ENCODE measurements around the gene FCHSD2.

DNA sequence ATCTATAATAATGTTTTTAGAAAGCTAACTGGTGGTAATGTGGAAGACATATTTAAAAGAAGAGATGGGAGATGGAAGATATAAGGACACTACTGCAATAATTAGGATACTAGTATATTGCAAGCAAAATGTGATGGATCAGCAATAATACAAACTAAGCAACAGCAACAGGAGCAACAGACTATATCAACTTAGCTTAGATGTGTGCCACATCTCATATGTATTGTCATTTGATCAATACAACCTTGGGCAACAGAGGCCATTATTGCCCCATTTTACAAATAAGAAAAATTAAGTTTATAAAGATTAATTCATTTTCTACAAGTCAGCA, 4.2 kb downstream of the FCHSD2 start:
- TF ChIP-seq BHLHE40 (IDR thresholded peaks at IDR 0.05; ENCODE audit: borderline replicate concordance): no peak
- TF ChIP-seq SUZ12 (IDR thresholded peaks at IDR 0.05): no peak
- TF ChIP-seq HDGF (IDR thresholded peaks at IDR 0.05; ENCODE audit: borderline replicate concordance): no peak
- no peak for TF ChIP-seq ELF4 (IDR thresholded peaks at IDR 0.05)
- TF ChIP-seq FOXM1 (IDR thresholded peaks at IDR 0.05; ENCODE audit: borderline replicate concordance): no peak
